Rectal smooth muscle tissue (tissue), 1 donor: ENCODE results near the gene TRPV4.

Experiments
- H3K27ac ChIP-seq: one replicate; pipeline ENCODE4 v1.7.0; 2013; ENCODE audit warnings: low read depth, low read length, inconsistent platforms
- H3K27me3 ChIP-seq: one replicate; pipeline ENCODE4 v1.7.0; 2013; ENCODE audit warnings: low read length; ENCODE audit not compliant: control insufficient read depth, insufficient read depth
- H3K36me3 ChIP-seq: one replicate; pipeline ENCODE4 v1.7.0; 2013; ENCODE audit warnings: low read length; ENCODE audit not compliant: control insufficient read depth, insufficient read depth
- H3K4me1 ChIP-seq: one replicate; pipeline ENCODE4 v1.7.0; 2013; ENCODE audit warnings: low read length; ENCODE audit not compliant: control insufficient read depth, insufficient read depth
- H3K4me3 ChIP-seq: one replicate; pipeline ENCODE4 v1.7.0; 2013; ENCODE audit warnings: low read length
- H3K9ac ChIP-seq: one replicate; pipeline ENCODE4 v1.7.0; 2013; ENCODE audit warnings: low read length

The TRPV4 gene

DNA sequence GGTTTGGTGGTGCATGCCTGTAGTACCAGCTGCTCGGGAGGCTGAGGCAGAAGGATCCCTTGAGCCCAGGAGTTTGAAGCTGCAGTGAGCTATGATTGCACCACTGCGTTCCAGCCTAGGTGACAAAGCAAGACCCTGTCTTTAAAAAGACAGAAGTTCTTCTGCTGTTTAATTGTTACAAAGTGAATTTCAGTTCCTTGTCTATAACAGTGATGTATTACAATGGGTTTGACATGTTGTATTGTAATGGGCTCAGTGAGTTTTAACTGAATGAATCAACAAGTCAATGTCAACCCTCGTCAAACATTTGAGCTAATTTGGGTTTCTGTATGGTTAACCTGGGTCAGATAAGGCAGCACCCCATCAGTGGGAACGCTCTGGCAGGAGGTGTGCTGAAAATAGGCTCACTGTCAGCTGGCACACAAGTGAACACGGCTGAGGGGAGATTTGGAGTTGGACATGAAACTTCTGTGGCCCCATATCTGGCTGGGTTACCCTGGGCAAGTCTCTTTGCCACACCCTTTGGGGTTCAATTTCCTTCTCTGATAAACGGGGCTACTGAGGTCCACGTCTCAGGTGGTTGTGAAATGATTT is 14.0 kb upstream of the TRPV4 start:
- Histone ChIP-seq H3K9ac (no peak overlapping the region), H3K4me1 (no peaks in the 10 kb centered on the region), H3K4me3 (no peak overlapping the region), H3K27ac (no peak overlapping the region), H3K36me3 (no peaks in the 10 kb centered on the region), H3K27me3 (no peaks in the 10 kb centered on the region)

DNA sequence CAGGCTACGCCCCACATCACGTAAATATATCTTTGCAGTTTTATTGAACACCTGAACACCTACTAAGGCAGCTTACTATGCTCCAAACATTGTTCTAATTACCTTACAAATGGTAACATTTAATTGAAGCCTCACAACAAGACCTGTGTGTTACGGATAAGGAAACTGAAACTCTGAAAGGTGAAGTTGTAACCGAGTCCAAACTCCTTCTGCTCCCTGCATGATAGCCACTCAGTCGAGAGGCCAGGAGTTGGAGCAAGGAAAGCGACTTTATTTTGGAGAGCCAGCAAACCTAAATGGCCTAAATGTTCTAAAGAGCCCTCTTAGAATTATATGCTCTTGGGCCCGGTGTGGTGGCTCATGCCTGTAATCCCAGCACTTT is 12.6 kb upstream of the TRPV4 start:
- no peak overlapping the region for H3K9ac ChIP-seq
- H3K36me3 ChIP-seq = no peaks in the 10 kb centered on the region
- H3K27me3 ChIP-seq = no peaks in the 10 kb centered on the region
- peak overlapping the region; percentile 45 for H3K4me3 ChIP-seq
- H3K4me1 ChIP-seq = no peaks in the 10 kb centered on the region
- no peak overlapping the region for H3K27ac ChIP-seq

DNA sequence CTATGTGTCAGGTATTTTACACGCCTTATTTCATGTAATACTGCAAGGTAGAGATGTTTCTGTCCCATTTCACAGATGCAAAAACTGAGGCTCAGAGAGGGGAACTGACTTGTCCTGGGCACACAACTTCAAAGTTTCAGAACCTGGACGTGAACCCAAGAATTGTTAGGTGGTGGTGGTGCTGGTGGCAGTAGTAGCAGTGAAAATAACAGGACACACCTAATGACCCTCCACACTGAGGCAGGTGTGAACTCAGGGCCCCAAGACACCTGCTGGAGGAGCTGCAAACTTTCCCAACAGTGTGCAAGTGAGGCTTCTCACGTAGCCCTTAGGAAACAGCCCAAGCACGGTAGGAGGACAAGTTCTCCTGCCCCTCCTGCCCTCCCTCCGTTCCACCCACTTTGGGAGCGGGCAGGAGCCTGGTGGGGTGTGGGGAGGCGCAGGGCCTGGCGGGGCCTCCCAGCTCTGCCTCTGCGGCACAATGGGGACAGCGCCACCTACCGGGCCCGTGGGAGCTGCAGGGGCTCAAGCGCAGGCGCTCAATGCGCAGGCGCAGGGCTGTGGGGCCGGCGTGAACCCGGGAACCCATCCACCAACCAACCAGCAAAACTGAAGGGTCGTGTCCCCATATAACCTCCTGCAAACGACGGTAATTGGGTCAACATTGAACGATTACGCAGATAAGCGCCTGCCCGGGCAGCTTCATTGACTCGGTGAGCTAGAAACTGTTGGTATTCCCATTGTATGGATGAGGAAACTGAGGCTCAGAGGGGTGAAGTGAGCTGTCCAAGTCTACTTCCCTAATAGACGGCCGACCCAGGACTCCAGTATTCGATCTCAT is 12.0 kb upstream of the TRPV4 start:
- H3K4me1 ChIP-seq = no peaks in the 10 kb centered on the region
- H3K27ac ChIP-seq = no peak overlapping the region
- H3K36me3 ChIP-seq = no peaks in the 10 kb centered on the region
- H3K4me3 ChIP-seq = peak overlapping the region; percentile 45
- no peaks in the 10 kb centered on the region for H3K27me3 ChIP-seq
- no peak overlapping the region for H3K9ac ChIP-seq

DNA sequence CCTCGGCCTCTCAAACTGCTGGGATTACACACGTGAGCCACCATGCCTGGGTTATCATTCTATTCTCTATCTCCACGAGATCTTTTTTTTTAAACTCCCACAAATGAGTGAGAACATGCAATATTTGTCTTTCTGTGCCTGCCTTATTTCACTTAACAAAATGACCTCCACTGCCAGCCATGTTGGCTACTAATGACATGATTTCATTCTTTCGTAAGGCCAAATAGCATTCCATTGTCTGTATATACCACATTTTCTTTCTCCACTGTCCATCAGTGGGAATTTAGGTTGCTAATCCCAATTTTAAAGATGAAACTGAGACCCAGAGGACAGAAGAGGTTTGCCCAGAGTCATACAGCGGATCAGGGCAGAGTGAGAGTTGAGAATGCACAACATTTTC is 10.9 kb upstream of the TRPV4 start:
- Histone ChIP-seq H3K27me3 (no peaks in the 10 kb centered on the region), H3K27ac (no peak overlapping the region), H3K4me1 (no peaks in the 10 kb centered on the region), H3K4me3 (no peak overlapping the region), H3K36me3 (no peaks in the 10 kb centered on the region), H3K9ac (no peak overlapping the region)

DNA sequence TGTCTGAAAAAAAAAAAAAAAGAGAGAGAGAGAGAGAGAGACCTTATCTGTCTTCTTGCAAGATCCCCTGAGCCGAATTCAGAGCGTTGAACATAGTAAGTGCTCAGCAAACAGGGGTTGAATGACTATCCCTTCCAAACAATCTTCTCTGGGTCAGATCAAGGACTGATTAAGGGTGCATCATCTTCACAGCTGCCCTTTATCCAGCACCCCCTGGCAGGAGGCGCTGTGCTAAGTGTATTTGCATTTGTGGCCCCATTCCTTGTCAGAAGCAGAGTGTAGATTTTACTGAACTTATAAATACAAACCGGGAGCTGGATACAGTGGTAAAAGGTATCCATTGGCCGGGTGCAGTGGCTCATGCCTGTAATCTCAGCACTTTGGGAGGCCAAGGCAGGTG is 8.8 kb upstream of the TRPV4 start:
- no peaks in the 10 kb centered on the region for H3K27me3 ChIP-seq
- H3K9ac ChIP-seq = no peak overlapping the region
- no peaks in the 10 kb centered on the region for H3K4me1 ChIP-seq
- no peak overlapping the region for H3K27ac ChIP-seq
- no peak overlapping the region for H3K4me3 ChIP-seq
- no peaks in the 10 kb centered on the region for H3K36me3 ChIP-seq

DNA sequence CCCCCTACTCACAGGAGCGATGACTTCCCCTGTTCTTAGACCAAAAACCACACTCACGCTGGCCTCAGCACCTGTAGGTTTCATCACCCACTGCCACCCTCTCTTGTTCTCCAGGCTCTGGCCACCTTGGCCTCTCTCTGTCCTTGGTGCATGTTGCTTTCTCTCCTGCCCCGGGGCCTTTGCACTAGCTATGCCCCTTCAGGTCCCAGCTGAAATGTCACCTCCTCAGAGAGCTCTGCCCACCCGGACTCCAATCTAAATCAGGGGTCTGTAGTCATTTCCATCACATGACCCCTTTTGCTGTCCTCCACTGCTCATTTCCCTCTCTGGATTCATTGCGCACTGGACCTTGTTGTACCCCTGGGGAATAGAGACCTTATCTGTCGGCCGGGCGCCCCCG is 8.2 kb upstream of the TRPV4 start:
- Histone ChIP-seq H3K36me3 (no peaks in the 10 kb centered on the region), H3K9ac (no peak overlapping the region), H3K4me3 (no peak overlapping the region), H3K27me3 (no peaks in the 10 kb centered on the region), H3K4me1 (no peaks in the 10 kb centered on the region), H3K27ac (no peak overlapping the region)

DNA sequence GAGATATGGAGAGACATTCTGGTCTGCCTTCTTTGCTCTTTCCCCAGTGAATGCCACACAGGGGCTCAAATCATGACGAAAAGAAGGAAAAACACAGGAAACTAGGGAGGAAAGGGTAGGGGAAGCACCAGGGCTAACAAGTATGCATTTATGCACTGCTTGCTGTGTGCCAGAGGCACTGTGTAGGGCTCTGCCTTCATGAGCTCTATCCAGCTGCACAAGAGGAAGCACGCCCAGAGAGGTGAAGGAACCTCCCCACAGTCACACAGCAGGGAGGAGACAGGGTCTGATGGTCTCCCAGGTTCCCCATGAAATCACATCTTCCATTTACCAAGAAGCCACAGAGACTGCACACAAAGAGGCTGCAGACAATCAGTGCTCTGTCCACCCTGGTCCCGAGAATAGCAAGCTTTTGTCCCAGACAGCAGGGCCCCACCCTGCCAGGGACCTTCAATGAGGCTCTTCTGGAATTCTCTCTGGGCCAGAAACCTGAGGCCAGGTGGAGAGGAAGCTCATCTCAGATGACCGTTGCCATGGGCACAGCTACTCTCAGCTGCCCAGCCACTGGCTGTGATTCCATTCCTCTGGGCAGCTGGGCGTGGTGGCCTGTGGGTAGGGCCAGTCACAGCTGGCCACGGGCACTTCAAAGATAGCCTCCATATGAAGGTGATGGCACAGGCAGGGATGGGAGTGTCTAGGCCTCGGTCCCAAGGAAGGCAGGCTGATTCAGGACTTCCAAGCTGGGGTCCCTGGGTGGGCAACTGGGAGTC is 7.3 kb upstream of the TRPV4 start:
- Histone ChIP-seq H3K4me3 (no peak overlapping the region), H3K4me1 (no peaks in the 10 kb centered on the region), H3K27me3 (no peaks in the 10 kb centered on the region), H3K36me3 (no peaks in the 10 kb centered on the region), H3K27ac (no peak overlapping the region), H3K9ac (no peak overlapping the region)

DNA sequence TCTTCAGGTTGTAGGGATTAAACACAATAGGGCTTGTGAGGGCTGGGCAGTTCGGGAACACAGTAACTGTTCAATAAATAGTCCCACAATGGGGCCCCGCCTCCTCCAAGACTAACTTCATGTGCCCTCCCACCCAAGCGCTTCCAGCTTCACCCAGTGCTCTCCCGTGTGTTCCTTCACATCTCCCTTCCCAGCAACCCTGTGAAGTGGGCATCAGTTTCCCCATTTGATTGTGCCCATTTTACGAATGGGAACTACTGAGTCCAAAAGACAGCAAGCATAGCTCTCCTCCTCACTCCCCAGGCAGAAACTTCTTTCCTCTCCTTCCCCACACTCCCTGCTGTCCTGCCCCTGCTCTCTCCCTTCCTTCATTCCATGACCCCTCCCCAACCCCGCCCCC is 6.2 kb upstream of the TRPV4 start:
- Histone ChIP-seq H3K4me1 (no peaks in the 10 kb centered on the region), H3K27me3 (no peaks in the 10 kb centered on the region), H3K9ac (no peak overlapping the region), H3K36me3 (no peaks in the 10 kb centered on the region), H3K27ac (no peak overlapping the region), H3K4me3 (no peak overlapping the region)

DNA sequence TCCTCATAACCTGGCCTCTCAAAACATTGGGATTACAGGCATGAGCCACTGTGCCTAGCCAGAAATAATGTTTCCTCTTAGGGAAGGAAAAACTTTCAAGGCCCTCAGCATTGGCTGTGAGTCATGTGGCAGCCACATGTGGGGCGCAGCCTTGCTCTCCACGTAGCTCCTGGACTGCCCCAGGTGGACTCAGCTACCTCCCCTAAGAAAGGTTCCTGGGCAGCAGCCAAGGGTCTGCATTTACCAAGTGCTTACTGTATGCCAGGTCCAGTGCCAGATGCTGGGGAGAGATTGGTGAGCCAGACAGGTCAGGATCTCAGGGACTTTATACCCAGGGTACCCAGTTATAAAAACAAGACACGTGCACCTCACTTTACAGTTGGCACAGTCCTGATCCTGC is 3.7 kb upstream of the TRPV4 start:
- Histone ChIP-seq H3K36me3 (no peaks in the 10 kb centered on the region), H3K9ac (no peak overlapping the region), H3K4me3 (no peak overlapping the region), H3K27me3 (peaks cover 9% of the 10 kb centered on the region), H3K4me1 (no peaks in the 10 kb centered on the region), H3K27ac (no peak overlapping the region)

DNA sequence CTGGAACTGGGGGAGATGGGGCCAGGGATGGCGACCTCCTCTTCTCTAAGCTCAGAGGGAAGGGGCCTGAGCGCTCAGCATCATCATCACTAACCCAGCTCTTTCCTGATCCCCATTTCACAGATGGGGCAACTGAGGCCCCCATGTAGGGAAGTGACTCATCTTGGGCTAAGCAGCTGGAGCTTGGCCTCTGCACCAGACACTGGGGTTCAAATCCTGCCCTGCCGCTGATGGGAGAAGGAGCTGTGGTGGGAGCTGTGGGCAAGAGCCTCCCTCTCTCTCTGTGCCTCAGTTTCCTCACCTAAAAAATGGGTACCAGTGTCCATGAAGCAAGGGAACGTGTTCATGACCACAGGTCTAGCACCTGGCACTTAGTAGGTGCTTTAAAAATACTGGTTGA is 2.6 kb upstream of the TRPV4 start:
- peaks cover 10% of the 10 kb centered on the region for H3K27me3 ChIP-seq
- no peak overlapping the region for H3K4me3 ChIP-seq
- no peak overlapping the region for H3K27ac ChIP-seq
- H3K9ac ChIP-seq = no peak overlapping the region
- no peaks in the 10 kb centered on the region for H3K36me3 ChIP-seq
- H3K4me1 ChIP-seq = no peaks in the 10 kb centered on the region

DNA sequence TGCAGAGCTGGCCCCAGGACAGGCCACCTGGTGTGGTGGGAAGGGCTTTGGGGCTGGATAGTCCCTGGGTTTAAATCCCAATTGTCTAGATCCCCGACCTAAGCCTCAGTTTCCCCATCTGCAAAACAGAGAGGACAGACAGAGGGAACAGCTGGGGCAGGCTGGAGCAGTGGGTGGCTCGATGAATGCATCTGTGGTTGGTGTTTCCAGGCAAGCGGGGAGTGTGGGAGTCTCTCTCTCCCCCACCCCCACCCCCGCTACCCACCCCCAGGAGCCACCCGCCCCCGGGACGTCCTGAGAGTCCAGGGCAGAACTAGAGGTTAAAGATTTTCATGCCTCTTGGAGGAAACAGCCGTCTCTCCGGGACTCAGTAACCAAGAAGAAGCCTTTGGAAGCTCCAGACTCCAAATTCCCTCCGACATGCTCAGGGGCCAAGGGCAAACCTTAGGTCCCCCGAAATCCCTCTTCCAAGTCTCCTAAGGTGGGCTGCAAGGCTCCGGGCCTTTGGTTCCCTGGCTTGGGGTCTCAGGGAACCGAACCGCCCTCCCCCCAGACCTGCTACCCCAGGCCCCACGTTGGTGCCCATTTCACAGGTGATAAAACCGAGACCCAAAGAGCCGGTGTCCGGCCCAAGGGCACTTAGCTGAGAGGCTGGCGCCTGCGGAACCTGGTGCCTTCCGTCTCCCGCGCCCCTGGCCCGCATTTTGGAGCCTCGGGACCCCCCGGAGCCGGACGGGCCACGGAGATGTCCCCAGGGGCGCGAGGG is 474 bp downstream of the TRPV4 start:
- Histone ChIP-seq H3K27ac (no peak overlapping the region), H3K27me3 (peaks cover 14% of the 10 kb centered on the region), H3K4me1 (no peaks in the 10 kb centered on the region), H3K36me3 (no peaks in the 10 kb centered on the region), H3K9ac (no peak overlapping the region), H3K4me3 (peak overlapping the region; percentile 48)

DNA sequence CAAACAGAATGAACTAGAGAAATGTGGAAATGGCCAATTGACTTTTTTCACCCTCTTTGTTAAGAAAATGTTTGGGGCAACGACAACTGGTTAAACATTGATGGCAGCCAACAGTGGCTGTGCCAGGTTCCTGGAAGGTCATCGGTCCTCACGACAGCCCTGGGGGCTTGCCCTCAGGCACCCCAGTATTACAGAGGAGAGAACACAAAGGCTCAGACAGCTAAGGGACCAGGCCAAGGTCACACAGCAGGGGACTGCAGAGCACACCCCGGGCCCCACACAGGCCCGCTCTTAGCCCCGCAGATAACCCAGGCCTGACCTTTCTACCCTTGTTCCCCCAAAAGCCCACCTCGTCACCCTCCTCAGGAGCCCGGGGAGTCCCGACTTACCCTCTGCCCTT is 1.3 kb downstream of the TRPV4 start:
- H3K27me3 ChIP-seq = peaks cover 14% of the 10 kb centered on the region
- no peak overlapping the region for H3K9ac ChIP-seq
- H3K4me1 ChIP-seq = no peaks in the 10 kb centered on the region
- H3K36me3 ChIP-seq = no peaks in the 10 kb centered on the region
- H3K4me3 ChIP-seq = no peak overlapping the region
- no peak overlapping the region for H3K27ac ChIP-seq
